Inflammatory macrophage treated with lipopolysaccharide for 4 hours (primary cell): ENCODE results near the gene PLEK2.
"Not testable (repeated sequence)": the region's sequence is repeated elsewhere in the genome, so short reads cannot be mapped to it uniquely, and the experiment has no call there.

Source experiments
- DNase-seq: peaks from one replicate; pipeline ENCODE4 v3.0.0-alpha.2; 2020

PLEK2 gene

GRCh38 chr14:67411820-67412421 is at the start of gene PLEK2:
PLEK2 (minus strand) TSS chr14:67412165; CDS start chr14:67412059, 106 bp downstream.
- DNase-seq = peak; percentile 59

GRCh38 chr14:67461341-67461985 is 49.5 kb upstream of the PLEK2 start:
- no peak for DNase-seq

- DNase-seq = no peak
Observed at GRCh38 chr14:67459336-67459735, 47.4 kb upstream of the PLEK2 start.

GRCh38 chr14:67457782-67458181 is 45.8 kb upstream of the PLEK2 start:
- no peak for DNase-seq

GRCh38 chr14:67456732-67457131 is 44.8 kb upstream of the PLEK2 start:
- no peak for DNase-seq

- DNase-seq = no peak
Observed at GRCh38 chr14:67453575-67454300, 41.8 kb upstream of the PLEK2 start.

GRCh38 chr14:67451667-67452066 is 39.7 kb upstream of the PLEK2 start:
- not testable (repeated sequence) for DNase-seq

- DNase-seq = no peak
Observed at GRCh38 chr14:67449096-67449495, 37.1 kb upstream of the PLEK2 start.

- DNase-seq = no peak
Observed at GRCh38 chr14:67447033-67447381, 35.0 kb upstream of the PLEK2 start.

GRCh38 chr14:67446371-67447032 is 34.5 kb upstream of the PLEK2 start:
- no peak for DNase-seq

- no peak for DNase-seq
Observed at GRCh38 chr14:67444395-67444794, 32.4 kb upstream of the PLEK2 start.

GRCh38 chr14:67442139-67442906 is 30.4 kb upstream of the PLEK2 start:
- no peak for DNase-seq

GRCh38 chr14:67441672-67442071 is 29.7 kb upstream of the PLEK2 start:
- DNase-seq = no peak

GRCh38 chr14:67441256-67441655 is 29.3 kb upstream of the PLEK2 start:
- peak; percentile 49 for DNase-seq

GRCh38 chr14:67440513-67440912 is 28.5 kb upstream of the PLEK2 start:
- DNase-seq = no peak

GRCh38 chr14:67438969-67439368 is 27.0 kb upstream of the PLEK2 start:
- no peak for DNase-seq

- DNase-seq = no peak
Observed at GRCh38 chr14:67436006-67436866, 24.3 kb upstream of the PLEK2 start.

- DNase-seq = no peak
Observed at GRCh38 chr14:67435603-67436002, 23.6 kb upstream of the PLEK2 start.

GRCh38 chr14:67432050-67432564 is 20.1 kb upstream of the PLEK2 start:
- DNase-seq = no peak

- no peak for DNase-seq
Observed at GRCh38 chr14:67429510-67430205, 17.7 kb upstream of the PLEK2 start.

- DNase-seq = no peak
Observed at GRCh38 chr14:67428501-67429031, 16.6 kb upstream of the PLEK2 start.
